Measurements from ENCODE around the gene PNRC2.

DNA sequence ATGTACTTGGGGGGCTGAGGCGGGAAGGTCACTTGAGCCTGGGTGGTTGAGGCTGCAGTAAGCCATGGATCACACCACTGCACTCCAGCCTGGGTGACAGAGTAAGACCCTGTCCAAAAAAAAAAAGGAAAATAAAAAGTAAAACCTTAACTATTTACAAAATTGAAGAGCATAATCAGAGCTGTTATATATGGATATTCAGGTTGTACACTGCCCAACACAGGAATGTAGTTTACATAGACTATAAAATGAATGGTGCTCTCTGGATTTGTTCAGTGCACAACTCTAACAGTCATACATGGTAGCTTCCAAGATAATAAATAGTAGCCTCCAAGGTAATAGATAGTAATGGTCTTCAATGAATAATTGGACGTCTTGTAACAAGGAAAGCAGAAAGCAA is 43.1 kb downstream of the PNRC2 start:
- TF ChIP-seq, protein P1, sequence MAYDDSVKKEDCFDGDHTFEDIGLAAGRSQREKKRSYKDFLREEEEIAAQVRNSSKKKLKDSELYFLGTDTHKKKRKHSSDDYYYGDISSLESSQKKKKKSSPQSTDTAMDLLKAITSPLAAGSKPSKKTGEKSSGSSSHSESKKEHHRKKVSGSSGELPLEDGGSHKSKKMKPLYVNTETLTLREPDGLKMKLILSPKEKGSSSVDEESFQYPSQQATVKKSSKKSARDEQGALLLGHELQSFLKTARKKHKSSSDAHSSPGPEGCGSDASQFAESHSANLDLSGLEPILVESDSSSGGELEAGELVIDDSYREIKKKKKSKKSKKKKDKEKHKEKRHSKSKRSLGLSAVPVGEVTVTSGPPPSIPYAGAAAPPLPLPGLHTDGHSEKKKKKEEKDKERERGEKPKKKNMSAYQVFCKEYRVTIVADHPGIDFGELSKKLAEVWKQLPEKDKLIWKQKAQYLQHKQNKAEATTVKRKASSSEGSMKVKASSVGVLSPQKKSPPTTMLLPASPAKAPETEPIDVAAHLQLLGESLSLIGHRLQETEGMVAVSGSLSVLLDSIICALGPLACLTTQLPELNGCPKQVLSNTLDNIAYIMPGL (CRISPR knock-in tag; IDR thresholded peaks at IDR 0.05), result no peak
- no peak for TF ChIP-seq USF2 (CRISPR knock-in tag; IDR thresholded peaks at IDR 0.05)
- no peak for TF ChIP-seq FOXJ3 (CRISPR knock-in tag; IDR thresholded peaks at IDR 0.05; ENCODE audit: borderline replicate concordance)
- no peak for TF ChIP-seq SP1 (CRISPR knock-in tag; conservative IDR thresholded peaks at IDR 0.05)
- no peak for TF ChIP-seq CTCF (IDR thresholded peaks at IDR 0.05)
- no peak for TF ChIP-seq ESRRA (CRISPR knock-in tag; IDR thresholded peaks at IDR 0.05; ENCODE audit: borderline replicate concordance)
